ENCODE results near the gene AK4.

DNA sequence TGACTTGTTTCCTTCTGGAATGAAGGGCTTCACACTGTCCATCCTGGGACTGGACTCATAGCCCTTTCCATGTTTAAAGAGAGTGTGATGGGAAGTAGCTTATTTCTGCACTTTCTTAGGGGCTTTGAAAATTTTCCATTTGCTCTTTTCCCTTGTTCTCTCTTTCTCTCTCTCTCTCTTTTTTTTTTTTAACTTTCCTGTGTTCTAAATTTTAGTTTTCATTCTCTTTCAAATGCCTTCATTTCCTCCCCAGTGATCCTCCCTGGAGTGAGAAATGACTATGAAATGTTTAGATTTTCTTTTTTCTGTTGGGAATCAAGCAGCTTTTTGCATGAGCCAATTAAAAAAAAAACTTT, 2.1 kb downstream of the AK4 start:
- TF ChIP-seq, protein P1, sequence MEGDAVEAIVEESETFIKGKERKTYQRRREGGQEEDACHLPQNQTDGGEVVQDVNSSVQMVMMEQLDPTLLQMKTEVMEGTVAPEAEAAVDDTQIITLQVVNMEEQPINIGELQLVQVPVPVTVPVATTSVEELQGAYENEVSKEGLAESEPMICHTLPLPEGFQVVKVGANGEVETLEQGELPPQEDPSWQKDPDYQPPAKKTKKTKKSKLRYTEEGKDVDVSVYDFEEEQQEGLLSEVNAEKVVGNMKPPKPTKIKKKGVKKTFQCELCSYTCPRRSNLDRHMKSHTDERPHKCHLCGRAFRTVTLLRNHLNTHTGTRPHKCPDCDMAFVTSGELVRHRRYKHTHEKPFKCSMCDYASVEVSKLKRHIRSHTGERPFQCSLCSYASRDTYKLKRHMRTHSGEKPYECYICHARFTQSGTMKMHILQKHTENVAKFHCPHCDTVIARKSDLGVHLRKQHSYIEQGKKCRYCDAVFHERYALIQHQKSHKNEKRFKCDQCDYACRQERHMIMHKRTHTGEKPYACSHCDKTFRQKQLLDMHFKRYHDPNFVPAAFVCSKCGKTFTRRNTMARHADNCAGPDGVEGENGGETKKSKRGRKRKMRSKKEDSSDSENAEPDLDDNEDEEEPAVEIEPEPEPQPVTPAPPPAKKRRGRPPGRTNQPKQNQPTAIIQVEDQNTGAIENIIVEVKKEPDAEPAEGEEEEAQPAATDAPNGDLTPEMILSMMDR (IDR thresholded peaks at IDR 0.05 in 8 of 11, conservative IDR thresholded peaks at IDR 0.05 in 3 of 11), result no peak
- no peak for TF ChIP-seq POLR2AphosphoS5 (IDR thresholded peaks at IDR 0.05)

Data from spleen (tissue), 7 donors.